CD4-positive, alpha-beta T cell treated with Interleukin-4 for 1 hour (primary cell): Measurements from ENCODE around the gene CACNA1B.
"Not testable (repeated sequence)": the region's sequence is repeated elsewhere in the genome, so short reads cannot be mapped to it uniquely, and the experiment has no call there.

ENCODE experiments used
- DNase-seq, 2 donors: peaks; one replicate each; pipeline ENCODE4 v3.0.0-alpha.2; 2020 to 2022

CACNA1B gene

GRCh38 chr9:137890768-137891587, 13.4 kb downstream of the CACNA1B start:
- DNase-seq, result not testable (repeated sequence)

GRCh38 chr9:137891588-137892423, 14.2 kb downstream of the CACNA1B start:
- DNase-seq, result no peak

GRCh38 chr9:137892424-137893191, 15.0 kb downstream of the CACNA1B start:
- no peak for DNase-seq

GRCh38 chr9:137893670-137894069, 16.1 kb downstream of the CACNA1B start:
- no peak for DNase-seq

GRCh38 chr9:137899551-137900360, 22.2 kb downstream of the CACNA1B start:
- no peak for DNase-seq

- DNase-seq, result no peak
These were observed 23.2 kb downstream of the CACNA1B start for GRCh38 chr9:137900584-137901310.

- DNase-seq, result no peak
These were observed 25.1 kb downstream of the CACNA1B start for GRCh38 chr9:137902646-137903045.

- DNase-seq, result no peak
These were observed 28.2 kb downstream of the CACNA1B start for GRCh38 chr9:137905740-137906139.

GRCh38 chr9:137907776-137908175, 30.2 kb downstream of the CACNA1B start:
- DNase-seq, result no peak

- no peak for DNase-seq
These were observed 35.1 kb downstream of the CACNA1B start for GRCh38 chr9:137912671-137913070.

- no peak for DNase-seq
These were observed 35.5 kb downstream of the CACNA1B start for GRCh38 chr9:137913132-137913531.

- DNase-seq, result no peak
These were observed 36.5 kb downstream of the CACNA1B start for GRCh38 chr9:137913771-137914767.

- no peak for DNase-seq
These were observed 39.0 kb downstream of the CACNA1B start for GRCh38 chr9:137916540-137916939.

GRCh38 chr9:137917116-137917515, 39.5 kb downstream of the CACNA1B start:
- no peak for DNase-seq

- no peak for DNase-seq
These were observed 40.2 kb downstream of the CACNA1B start for GRCh38 chr9:137917795-137918194.

- no peak for DNase-seq
These were observed 40.9 kb downstream of the CACNA1B start for GRCh38 chr9:137918331-137919094.

- DNase-seq, result no peak
These were observed 41.5 kb downstream of the CACNA1B start for GRCh38 chr9:137919095-137919465.

GRCh38 chr9:137919649-137920141, 42.1 kb downstream of the CACNA1B start:
- DNase-seq, result no peak

- no peak for DNase-seq
These were observed 43.2 kb downstream of the CACNA1B start for GRCh38 chr9:137920753-137921152.
